HG03460 (cell line): ENCODE results near the gene ARHGEF38.
"Not testable (repeated sequence)": the region's sequence is repeated elsewhere in the genome, so short reads cannot be mapped to it uniquely, and the experiment has no call there.

Source experiments
- ATAC-seq: cut with Tn5 transposase; IDR thresholded peaks from one replicate; pipeline ENCODE4 v1.9.1; 2021; ENCODE audit not compliant: unreplicated experiment

ARHGEF38 gene

DNA sequence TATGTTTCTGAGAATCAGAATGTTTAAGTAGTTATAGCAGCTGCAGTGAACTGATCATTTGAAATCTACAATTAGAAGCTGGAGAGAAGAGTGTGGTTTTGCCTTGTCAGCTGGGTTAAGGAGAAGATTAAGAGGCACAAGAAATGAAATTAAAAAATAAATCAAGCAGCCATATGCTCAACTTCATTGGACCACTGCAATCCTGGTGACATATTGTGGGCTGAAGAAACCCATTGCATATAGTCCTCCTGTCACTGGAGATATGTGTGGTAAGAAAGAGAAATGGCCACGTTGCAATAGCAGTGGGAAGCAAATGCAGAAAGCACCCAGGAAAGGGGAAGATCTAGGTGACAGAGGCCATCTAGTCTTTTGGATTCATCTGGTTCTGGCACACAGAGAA lies 93.0 kb downstream of the ARHGEF38 start:
- ATAC-seq, result no peak

DNA sequence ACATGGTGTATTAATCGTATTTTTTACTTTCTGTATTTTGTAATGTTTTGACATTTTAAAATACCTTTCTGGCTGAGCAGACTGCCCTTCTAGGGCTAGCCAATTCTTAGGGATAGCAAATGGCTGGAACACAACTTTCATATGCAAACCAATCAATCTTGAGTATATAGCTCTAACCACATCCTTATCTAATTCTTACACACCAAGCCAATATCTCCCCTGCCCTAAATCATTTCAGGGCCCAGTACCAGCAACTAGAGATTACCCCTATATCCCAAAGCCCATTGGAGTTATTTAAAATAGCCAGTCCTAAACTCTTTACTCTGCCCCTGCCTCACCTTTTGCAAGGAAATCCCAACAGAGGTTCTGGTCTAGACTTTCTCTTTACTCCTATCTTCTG lies 97.8 kb downstream of the ARHGEF38 start:
- ATAC-seq, result no peak

DNA sequence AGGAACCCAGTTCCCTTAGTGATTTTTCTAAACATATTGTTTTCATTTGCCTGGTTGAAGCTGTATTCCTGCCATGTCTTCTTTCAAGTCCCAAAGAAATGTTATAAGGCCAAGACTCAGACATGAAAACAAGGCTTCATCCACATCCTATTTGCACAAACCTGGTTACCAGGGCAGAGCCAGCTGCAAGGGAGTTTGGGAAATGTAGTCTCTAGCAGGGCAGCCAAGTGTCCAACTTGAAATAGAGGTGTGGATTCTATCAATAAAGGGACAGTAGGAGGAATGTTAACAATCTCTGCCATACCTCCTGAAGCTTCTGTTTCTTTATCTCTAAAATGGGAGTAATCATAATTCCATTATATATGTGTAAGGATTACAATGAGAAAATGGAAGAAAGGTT lies 99.5 kb downstream of the ARHGEF38 start:
- no peak for ATAC-seq

DNA sequence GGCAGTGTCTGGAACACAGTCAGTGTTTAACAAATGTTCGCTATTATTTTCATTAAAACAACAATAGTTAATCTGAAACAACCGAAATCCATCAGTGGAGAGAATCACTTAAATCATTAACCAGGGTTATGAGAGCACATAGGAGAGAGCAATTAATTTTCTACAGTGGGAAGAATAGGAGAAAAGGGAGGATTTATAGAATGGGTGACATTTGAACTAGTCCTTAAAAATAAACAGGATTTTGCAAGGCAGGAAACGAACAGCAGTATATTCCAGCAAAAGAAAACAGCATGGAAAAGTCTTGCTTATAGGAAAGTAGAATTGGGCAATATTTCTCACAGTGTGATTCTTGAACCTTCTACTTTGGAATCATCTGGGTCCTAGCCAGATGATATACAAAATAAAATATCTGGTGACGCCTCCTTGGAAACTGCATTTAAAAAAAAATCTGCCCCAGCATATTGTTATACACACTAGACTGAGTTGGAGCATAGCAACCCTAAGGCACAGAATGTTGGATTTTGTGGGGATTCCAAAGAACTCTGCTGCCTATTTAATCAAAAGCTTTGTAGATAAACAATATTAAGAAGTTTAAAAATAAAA lies 100.0 kb downstream of the ARHGEF38 start:
- no peak for ATAC-seq

DNA sequence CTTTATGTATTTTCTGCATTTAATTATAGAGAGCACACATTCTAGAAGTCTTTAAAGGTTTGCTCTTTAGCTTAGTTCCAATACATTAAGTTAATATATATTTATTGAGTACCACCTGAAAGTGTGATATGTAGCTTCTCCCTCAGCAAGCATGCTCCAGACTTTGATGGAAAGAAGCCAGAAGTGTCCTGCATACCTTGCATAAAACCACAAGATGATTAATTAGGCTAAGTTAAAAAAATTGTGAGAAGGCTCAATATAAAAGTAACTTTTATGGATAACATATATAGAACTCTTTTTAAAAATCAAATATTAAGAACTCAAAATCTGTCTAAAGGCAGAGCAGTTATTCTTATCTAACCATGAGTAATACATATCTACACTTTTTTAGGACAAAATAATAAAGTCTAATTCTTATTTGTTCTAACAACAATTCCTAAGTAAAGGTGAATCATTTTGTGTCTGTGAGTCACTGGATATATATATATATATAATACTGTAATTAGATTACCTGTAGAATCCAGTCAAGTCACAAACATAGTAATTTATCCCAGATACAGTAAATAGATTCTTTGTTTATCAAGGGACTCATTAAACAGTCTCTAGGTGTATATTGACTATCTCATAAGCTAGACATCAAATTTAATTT lies 104.8 kb downstream of the ARHGEF38 start:
- ATAC-seq, result no peak

DNA sequence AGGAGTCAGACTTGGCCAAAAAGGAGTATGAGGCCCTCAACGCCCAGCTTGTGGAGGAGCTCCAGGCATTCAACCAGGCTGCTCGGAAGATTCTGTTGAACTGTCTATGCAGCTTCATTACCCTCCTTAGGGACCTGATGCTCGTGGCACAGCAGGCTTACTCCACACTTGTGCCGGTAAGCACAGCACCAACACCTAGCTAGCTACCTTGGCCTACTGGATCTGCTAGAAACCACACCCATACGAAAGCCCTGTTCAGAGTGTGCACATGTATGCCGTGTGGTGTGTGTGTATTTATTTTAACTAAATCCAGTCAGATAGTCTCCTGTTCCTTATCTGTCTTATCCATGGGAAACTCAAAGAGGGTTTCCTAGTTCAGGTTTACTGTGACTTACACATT lies 106.8 kb downstream of the ARHGEF38 start:
- no peak for ATAC-seq

DNA sequence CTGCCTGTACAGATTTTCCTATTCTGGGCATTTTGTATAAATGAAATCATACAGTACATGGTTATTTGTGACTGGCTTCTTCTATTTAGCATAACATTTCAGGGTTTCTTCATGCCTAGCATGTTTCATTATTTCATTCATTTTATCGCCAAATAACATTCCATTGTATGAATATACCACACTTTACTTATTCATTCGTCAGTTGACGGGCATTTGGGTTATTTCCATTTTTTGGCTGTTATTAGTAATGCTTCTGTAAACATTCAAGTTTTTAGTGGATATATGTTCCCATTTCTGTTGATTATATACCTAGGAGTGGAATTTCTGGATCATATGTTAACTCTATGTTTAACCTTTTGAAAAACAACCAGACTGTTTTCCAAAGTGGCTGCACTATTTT lies 108.6 kb downstream of the ARHGEF38 start:
- no peak for ATAC-seq

DNA sequence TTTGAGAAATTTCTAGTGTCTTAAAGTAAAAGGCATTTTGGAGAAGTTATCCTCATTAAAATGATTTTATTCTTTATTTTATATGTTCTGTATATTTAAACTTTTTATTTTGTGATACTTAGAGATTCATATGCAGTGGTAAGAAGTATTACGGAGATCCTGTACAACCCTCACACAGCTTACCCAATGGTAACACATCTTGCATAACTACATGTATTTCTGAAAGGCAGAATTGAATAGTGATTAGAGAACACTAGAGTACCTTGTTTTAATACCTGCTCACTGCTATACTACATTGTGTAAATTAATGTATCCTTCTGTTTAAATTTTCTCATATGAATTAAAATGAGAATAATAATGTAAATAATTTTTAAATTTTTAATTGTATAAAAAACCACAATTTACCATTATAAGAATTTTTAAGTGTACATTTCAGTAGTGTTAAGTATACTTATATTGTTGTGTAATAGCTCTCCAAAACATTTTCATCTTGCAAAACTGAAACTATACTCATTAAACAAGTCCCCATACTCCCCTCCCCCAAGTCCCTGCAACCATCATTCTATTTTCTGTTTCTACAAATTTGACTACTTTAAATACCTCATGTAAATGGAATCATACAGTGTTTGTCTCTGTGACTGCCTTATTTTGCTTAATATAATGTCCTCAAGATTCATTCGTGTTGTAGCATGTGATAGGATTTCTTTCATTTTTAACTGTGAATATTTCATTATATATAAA lies 110.7 kb downstream of the ARHGEF38 start:
- ATAC-seq, result no peak

DNA sequence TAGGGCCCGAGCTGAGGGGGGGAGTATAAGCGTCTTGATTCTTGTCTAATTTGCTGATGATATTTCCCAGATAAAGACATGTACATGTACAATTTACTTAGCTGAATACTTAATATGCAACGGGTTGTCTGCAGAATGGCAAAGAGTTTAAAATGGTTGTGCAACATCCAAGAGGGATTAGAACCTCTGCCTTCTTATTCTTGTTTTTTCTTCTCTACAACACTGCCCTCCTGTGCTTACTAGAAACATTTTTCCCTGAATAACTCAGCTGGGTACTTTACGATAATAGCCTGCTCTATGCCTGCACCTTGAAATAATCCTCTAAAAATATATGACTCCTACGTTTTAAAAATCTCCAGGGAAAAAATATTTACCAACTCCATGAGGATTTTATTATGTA lies 114.3 kb downstream of the ARHGEF38 start:
- ATAC-seq, result no peak

DNA sequence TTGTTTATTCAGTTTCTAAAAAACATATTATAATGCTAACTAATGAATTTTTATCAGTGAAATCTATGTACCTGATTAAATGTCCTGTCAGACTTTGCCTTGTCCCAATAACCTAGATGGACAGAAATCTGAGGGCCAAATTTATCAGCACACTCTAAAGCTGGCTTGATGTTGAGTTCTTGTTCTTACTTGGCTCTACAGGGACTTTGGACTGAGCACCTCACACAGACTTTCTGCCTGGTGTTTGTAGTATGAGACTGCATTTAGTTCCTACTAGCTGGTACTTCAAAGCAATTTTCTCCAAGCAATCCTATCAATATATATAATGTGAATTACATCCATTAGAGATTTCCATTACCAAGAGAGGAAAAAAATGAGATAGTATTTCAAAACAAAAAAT lies 118.3 kb downstream of the ARHGEF38 start:
- ATAC-seq, result no peak

DNA sequence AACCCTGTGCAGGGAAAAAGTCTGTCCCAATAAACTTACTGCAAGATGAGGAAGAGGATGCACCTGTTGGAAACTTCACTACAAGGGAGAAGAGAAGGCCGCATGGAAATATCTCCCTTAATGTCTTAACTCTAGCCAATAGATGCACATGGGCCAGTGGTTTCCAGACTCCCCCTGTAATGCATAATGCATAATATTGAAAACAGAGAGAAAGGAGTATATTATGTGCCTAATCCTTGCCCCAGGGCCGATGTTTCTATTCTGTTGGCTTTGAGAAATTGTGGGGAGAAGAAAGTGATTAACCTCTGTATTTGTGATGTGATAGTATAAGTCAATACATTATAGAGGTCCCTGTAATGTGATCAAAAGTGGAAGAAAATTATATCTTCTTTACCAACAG lies 118.9 kb downstream of the ARHGEF38 start:
- ATAC-seq, result no peak

DNA sequence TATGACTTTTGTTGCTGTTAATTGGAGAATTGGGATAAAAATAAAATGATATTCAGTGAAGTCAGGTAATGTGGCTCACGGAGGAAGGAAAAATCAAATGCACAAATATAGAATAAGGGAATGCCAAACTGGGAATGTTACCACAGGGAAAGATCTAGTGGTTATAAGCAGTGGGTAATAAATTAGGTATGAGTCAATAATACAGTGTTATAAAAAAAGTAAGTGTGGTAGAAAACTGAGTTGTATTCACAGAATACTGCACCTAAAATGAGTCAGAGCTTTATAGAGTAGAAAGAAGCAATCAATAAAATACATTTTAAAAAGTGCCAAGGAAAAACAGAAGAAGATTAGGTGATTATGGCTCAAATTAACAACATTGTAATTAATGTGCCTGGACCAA lies 121.6 kb downstream of the ARHGEF38 start:
- ATAC-seq, result no peak

DNA sequence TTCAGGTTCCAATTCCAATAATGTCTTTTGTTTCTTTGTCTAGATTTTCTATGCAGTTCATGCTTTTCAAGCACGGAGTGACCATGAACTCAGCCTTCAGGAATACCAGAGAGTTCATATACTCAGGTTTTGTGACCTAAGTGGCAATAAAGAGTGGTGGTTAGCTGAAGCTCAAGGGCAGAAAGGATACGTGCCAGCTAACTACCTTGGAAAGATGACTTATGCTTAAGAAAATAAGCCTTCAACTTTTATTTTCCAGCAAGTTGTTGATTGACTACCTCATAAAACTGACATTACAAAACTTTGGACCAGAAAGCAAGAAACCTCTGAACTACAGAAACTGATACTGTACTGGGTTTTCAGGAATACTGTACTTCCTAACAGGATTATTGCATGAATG lies 125.3 kb downstream of the ARHGEF38 start:
- ATAC-seq, result no peak

DNA sequence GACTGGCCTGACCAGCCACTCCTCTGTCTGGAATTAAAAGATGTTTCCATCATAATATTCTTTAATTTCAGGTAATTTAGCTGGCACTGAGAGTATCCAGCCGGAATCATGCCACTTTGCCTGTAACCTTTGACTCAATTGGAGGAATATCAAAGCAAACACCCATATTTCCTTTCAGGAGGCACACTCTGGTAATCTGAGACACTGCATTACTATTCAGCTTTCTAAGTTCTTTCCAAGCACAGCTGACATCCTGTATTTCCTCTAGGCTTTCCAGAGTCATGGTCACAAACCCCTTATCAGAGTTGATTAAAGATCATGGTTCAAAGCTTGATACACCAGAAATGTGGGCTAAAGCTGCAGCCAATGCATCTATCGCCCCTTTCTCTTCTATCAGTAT lies 126.8 kb downstream of the ARHGEF38 start:
- no peak for ATAC-seq

DNA sequence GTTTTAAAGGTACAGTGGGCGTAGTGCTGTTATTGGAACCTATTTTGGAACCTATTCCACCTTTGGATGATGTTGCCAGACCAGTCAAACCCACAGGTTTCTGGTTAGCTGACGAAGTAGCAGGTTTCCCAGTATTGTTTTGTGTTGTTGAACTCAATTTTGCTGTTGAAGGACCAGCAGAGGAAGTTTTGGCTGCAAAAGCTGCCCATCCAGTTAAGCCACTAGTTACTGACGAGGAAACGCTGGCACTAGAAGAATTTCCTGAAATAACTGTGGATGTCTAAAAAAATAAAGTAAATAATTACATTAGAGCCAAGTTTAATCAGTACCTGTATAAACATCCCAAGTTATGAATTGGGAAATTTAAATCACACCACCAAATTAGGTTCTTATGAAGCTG lies 130.6 kb downstream of the ARHGEF38 start:
- ATAC-seq, result no peak

DNA sequence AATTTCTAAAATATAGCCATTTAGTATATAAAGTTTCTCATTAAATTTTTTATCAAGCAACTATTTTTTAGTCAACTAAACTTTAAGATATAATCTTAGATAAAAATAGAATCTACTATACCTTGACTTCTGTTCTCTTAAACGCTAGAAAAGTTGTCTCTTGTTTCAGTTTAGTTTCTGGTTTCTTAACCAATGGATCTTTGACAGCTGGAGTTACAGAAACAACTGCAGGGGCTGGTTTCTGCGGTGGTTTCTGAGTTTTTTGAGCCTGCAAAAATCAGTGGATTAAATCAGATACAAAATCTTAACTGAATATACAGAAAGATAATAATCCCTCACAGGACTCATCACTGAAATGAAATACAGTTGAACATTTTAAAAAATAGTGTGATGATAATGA lies 134.2 kb downstream of the ARHGEF38 start:
- no peak for ATAC-seq

DNA sequence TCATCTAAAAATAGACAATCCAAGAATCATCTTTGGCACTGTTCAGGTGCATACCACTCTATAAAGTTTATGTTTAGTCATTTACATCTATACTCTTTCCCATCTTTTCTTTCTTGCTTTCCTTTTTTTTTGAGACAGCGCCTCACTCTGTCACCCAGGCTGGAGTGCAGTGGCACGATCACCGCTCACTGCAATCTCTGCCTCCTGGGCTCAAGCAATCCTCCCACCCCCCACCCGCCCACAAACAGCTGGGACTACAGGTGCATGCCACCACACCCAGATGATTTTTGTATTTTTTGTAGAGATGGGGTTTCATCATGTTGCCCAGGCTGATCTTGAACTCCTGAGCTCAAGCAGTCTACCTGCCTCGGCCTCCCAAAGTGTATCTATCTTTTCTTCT lies 142.4 kb downstream of the ARHGEF38 start:
- not testable (repeated sequence) for ATAC-seq

DNA sequence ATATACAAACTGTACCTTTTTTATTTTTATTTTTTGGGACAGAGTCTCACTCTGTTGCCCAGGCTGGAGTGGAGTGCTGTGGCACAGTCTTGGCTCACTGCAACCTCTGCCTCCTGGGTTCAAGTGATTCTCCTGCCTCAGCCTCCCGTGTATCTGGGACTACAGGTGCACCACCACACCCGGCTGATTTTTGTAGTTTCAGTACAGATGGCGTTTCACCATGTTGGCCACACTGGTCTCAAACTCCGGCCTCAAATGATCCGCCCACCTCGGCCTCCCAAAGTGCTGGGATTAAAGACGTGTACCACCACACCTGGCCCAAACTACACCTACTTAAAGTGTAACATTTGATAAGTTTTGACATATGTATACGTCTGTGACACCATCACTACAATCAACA lies 143.4 kb downstream of the ARHGEF38 start:
- not testable (repeated sequence) for ATAC-seq

DNA sequence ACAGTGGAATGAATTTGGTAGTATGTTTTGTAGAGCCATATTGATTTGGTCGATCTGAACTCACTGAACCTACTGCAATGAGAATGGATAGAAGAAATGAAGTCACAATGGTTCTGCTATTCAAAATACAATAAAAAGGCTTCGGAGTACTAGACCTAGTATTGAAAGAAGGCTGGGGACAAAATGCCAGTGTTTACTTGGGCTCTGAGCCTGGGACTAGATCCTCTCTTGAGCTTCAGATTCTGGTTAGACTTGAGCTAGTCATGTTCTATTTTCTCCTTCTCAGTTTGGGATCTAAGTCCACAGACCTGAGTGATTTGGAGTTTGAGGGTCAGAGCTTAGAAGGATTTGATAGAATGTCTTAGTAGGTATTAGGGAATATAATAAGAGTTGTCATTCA lies 146.2 kb downstream of the ARHGEF38 start:
- no peak for ATAC-seq

DNA sequence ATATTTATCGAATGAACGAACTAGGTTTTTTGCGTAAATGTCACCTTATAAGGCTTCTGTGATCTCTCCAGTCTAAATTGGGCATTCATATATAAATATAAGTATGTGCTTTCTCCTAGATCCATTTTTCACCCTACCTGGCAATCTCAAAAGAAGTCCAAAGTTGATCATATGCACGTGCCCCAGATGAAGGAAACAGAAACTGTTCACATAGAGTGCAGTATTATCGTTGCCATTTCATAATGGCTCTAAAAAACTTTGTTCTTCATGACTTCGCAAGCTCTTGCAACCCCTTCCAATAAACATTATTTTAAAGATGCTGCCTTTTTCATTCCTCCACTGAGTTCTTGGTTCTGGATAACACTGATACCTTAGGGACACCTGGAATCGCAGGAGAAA lies 155.4 kb downstream of the ARHGEF38 start:
- no peak for ATAC-seq

DNA sequence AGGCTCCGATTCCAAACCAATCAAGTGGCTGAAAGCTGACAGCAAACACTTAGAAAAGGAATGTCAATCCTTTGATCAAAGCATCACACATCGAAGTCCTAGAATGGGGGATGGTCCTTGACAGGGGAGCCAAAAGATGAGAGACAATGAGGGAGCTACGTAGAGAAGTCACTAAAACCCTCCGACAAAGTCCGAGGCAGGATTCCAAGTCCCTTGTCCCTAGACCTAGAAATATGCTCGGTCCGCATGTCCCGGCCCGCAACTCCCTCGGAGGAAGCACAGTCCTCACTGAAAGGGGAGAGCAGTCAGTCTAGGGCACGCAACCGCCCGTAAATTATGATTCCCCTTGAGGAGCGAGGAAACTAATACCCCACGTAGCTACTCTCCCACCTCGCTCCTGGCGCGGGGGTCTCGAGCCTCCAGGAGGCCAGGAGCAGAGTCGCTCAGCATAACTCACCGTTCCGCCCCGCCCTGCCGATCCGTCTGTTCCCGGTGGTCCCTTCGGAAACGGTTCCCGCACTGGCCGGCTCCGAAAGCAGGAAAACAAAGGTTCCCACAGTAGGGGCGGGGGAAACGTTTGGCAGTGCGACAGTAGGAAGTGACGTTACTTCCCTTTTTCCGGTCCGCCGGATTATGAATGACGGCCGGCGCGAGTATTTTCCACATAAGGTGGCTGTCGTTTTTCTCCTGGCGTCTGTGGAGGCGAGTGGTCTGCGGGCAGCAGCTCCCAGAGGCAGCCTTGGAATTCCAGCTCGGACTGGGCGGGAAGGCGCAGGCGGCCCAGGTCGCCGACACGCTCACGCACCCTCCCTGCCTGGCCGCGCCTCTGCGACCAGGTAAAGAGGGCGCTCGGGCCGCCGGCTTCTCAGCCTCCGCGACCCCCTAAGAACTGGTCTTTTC lies 156.0 kb downstream of the ARHGEF38 start, which contains the start of the genes GSTCD and INTS12:
Gene GSTCD, plus strand, starts transcription at position 604 of the 900 bp plus-strand sequence. CDS start 8,830 bp downstream, outside the sequence.
Gene INTS12, minus strand, starts transcription at position 509 of the 900 bp plus-strand sequence. CDS start 8,684 bp downstream, outside the sequence.
- peak; percentile 71 for ATAC-seq
